Measurements from ENCODE around the gene DVL2. TPM values are rescaled to one million over a fixed set of nuclear protein-coding genes. Genes with fewer than 3 reads are reported as not detected.

Gene DVL2
- total RNA-seq, 2 experiments from 2014 or later = 62.1 to 67.3 TPM

GRCh38 chr17:7226721-7227710 is 7.3 kb downstream of the DVL2 start:
- no peaks in the 10 kb centered on the region for H3K27me3 Mint-ChIP-seq
- H3K36me3 Mint-ChIP-seq = peaks cover 10% of the 10 kb centered on the region
- peaks cover 4% of the 10 kb centered on the region for H3K4me1 Mint-ChIP-seq
- ATAC-seq (ENCODE audit: low read depth) (no peak), DNase-seq (no peak)
- no peak overlapping the region for H3K27ac Mint-ChIP-seq
- H3K9me3 Mint-ChIP-seq = no peaks in the 10 kb centered on the region
- H3K4me3 Mint-ChIP-seq = no peak overlapping the region
- POLR2A ChIA-PET = no interaction called here

DNA sequence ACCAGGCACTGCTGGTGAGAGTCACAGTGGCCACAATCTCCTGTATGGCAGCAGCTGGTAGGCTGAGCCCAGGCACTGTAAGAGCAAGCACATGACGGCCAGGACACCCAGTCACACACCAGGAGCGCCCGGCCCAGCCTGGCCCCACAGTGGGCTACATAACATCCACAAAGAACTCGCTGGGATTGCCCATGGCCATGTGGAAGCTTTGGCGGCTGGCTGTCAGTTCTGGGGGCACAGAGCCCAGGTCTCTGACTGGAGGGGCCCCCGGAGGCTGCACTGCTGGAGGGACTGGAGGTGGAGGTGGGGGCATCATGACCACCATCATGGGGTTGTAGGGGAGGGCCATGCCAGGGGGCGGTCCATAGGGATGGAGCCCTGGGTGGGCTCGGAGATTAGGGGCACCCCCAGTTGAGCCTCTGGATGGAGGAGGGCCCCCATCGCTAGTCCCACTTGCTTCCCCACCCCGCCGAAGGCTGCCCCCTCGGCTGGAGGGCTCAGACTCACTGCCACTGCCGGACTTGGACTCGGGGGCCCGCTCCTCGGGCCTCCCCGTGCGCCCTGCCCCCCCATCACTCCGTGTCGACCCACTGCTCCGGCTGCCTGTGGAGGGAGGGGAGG is 8.5 kb downstream of the DVL2 start:
- ATAC-seq (ENCODE audit: low read depth) (no peak), DNase-seq (no peak)
- Mint-ChIP-seq H3K4me1 (peaks cover 11% of the 10 kb centered on the region), H3K27ac (no peak overlapping the region), H3K4me3 (no peak overlapping the region), H3K9me3 (no peaks in the 10 kb centered on the region), H3K36me3 (peaks cover 11% of the 10 kb centered on the region), H3K27me3 (no peaks in the 10 kb centered on the region)
- POLR2A ChIA-PET = interaction anchor here (8.9 kb wide), 1 partner anchor 12 kb away, joined by 162 read pairs; the partner anchor contains the start of genes DVL2, GABARAP and PHF23

- H3K4me3 Mint-ChIP-seq = no peak overlapping the region
- peaks cover 11% of the 10 kb centered on the region for H3K36me3 Mint-ChIP-seq
- no peak for DNase-seq
- H3K4me1 Mint-ChIP-seq = peaks cover 18% of the 10 kb centered on the region
- H3K27me3 Mint-ChIP-seq = no peaks in the 10 kb centered on the region
- no peak overlapping the region for H3K27ac Mint-ChIP-seq
- POLR2A ChIA-PET = interaction anchor here (0.6 to 8.9 kb wide), 2 partner anchors 13 to 46 kb away, joined by 3 to 162 read pairs; partner anchors contain the start of genes DVL2, GABARAP and PHF23
- ATAC-seq (ENCODE audit: low read depth) = no peak
- H3K9me3 Mint-ChIP-seq = no peaks in the 10 kb centered on the region
Measured at GRCh38 chr17:7224661-7225111, 9.6 kb downstream of the DVL2 start.

- H3K4me3 Mint-ChIP-seq = no peak overlapping the region
- no peaks in the 10 kb centered on the region for H3K27me3 Mint-ChIP-seq
- no peak overlapping the region for H3K27ac Mint-ChIP-seq
- H3K36me3 Mint-ChIP-seq = peaks cover 10% of the 10 kb centered on the region
- DNase-seq (no peak), ATAC-seq (ENCODE audit: low read depth) (no peak)
- POLR2A ChIA-PET = interaction anchor here (8.9 kb wide), 1 partner anchor 13 kb away, joined by 162 read pairs; the partner anchor contains the start of genes DVL2, GABARAP and PHF23
- peaks cover 21% of the 10 kb centered on the region for H3K4me1 Mint-ChIP-seq
- H3K9me3 Mint-ChIP-seq = no peaks in the 10 kb centered on the region
Measured at GRCh38 chr17:7224110-7224509, 10.2 kb downstream of the DVL2 start.

DNA sequence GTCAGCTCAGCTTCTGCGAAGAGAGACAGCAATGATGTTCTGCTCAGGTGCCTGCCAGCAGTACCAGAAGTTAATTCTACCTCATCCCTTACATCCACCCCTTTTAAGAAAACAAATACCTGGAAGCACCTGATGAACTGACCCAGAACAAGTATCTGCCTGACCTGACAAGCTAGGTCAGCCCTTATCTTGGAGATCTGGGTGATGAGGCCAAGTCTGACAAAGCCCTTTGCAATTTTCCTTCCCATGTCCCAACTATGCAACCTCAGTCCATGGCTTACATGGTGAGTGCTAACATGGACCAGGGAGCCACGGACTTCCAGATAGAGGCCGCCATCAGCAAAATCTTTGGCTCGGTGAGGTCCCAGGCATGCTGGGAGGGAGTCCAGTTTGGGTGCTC is 10.9 kb downstream of the DVL2 start:
- Mint-ChIP-seq H3K36me3 (peaks cover 10% of the 10 kb centered on the region), H3K4me3 (no peak overlapping the region), H3K27ac (no peak overlapping the region), H3K27me3 (no peaks in the 10 kb centered on the region), H3K9me3 (no peaks in the 10 kb centered on the region), H3K4me1 (peaks cover 24% of the 10 kb centered on the region)
- POLR2A ChIA-PET = interaction anchor here (8.9 kb wide), 1 partner anchor 14 kb away, joined by 162 read pairs; the partner anchor contains the start of genes DVL2, GABARAP and PHF23
- no peak for ATAC-seq (ENCODE audit: low read depth)
- no peak for DNase-seq

- Mint-ChIP-seq H3K36me3 (peaks cover 6% of the 10 kb centered on the region), H3K4me3 (no peak overlapping the region), H3K27ac (no peak overlapping the region), H3K4me1 (peaks cover 26% of the 10 kb centered on the region), H3K9me3 (no peaks in the 10 kb centered on the region), H3K27me3 (no peaks in the 10 kb centered on the region)
- ATAC-seq (ENCODE audit: low read depth) (no peak), DNase-seq (no peak)
- POLR2A ChIA-PET = interaction anchor here (8.9 kb wide), 1 partner anchor 15 kb away, joined by 162 read pairs; the partner anchor contains the start of genes DVL2, GABARAP and PHF23
Measured at GRCh38 chr17:7222972-7223292, 11.4 kb downstream of the DVL2 start.

DNA sequence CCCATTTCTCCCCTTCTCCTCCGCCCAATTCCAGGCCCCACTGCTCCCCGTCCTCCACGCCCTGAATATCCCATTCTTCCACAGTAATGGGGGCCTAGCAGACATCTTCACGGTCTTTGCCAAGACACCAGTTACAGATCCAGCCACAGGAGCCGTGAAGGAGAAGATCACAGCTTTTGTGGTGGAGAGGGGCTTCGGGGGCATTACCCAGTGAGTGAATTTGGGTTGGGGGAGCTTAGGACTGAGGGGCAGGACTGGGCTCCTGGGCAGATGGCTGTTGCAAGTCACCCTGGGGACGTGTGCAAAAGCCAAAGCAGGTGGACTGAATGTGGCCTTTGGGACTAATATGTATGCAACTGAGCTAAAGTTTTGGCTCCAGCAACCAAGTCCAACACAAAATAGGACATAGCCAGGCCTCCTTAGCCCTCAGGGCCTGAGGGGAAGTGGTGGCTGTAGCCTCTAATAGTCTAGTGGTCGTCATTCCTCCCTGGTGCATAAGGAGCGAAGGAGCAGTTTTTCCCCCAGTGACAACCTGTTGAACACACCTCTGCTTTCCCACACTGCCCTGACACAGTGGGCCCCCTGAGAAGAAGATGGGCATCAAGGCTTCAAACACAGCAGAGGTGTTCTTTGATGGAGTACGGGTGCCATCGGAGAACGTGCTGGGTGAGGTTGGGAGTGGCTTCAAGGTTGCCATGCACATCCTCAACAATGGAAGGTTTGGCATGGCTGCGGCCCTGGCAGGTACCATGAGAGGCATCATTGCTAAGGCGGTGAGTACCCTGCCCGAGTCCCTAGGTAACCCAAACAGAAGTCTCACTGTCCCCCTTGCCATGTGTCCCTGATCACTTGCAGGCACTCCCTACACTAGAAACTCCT is 12.0 kb downstream of the DVL2 start:
- Mint-ChIP-seq H3K4me3 (no peak overlapping the region), H3K4me1 (peaks cover 30% of the 10 kb centered on the region), H3K27ac (peak overlapping the region; percentile 40), H3K36me3 (peaks cover 5% of the 10 kb centered on the region), H3K27me3 (no peaks in the 10 kb centered on the region), H3K9me3 (no peaks in the 10 kb centered on the region)
- POLR2A ChIA-PET = interaction anchor here (8.9 kb wide), 1 partner anchor 15 kb away, joined by 162 read pairs; the partner anchor contains the start of genes DVL2, GABARAP and PHF23
- ATAC-seq (ENCODE audit: low read depth) = no peak
- no peak for DNase-seq

DNA sequence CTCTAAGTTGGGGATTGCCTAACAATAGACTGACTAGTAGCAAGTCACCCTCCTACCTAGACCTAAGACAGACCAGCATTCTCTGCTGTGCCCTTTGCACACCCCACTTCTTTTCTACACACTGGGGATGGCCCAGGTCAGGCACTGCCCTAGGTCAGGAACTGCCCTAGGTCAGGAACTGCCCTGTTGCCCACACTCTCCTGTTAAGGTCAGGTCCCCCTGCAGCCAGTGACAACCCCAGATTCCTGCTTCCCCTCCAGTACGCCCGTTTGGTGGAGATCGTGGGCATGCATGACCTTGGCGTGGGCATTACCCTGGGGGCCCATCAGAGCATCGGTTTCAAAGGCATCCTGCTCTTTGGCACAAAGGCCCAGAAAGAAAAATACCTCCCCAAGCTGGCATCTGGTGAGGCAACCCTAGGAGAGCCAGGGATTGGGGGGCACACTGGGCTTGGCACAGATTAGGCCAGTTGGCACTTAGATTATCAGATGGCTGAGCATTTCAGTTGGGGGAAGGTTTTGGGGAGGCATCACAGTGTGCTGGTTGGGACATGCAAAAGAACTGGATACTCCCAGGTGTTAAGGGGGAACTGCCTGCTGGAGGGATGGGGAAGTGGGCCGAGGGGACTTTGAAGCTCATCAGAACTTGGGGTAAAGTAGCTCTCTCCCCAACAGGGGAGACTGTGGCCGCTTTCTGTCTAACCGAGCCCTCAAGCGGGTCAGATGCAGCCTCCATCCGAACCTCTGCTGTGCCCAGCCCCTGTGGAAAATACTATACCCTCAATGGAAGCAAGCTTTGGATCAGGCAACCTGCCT is 12.8 kb downstream of the DVL2 start:
- POLR2A ChIA-PET = interaction anchor here (0.8 to 8.9 kb wide), 8 partner anchors 16 to 186 kb away, joined by 3 to 162 read pairs (median 5); partner anchors contain the start of genes ACAP1, CTDNEP1, DVL2 and ELP5
- DNase-seq (no peak), ATAC-seq (ENCODE audit: low read depth) (no peak)
- Mint-ChIP-seq H3K36me3 (peaks cover 5% of the 10 kb centered on the region), H3K4me1 (peaks cover 33% of the 10 kb centered on the region), H3K27me3 (no peaks in the 10 kb centered on the region), H3K27ac (peak overlapping the region; percentile 95), H3K4me3 (peak overlapping the region; percentile 97), H3K9me3 (no peaks in the 10 kb centered on the region)

GRCh38 chr17:7220593-7221277 is 13.6 kb downstream of the DVL2 start:
- Mint-ChIP-seq H3K36me3 (peaks cover 5% of the 10 kb centered on the region), H3K4me1 (peaks cover 41% of the 10 kb centered on the region), H3K4me3 (peak overlapping the region; percentile 97), H3K27ac (peak overlapping the region; percentile 95), H3K27me3 (no peaks in the 10 kb centered on the region), H3K9me3 (no peaks in the 10 kb centered on the region)
- POLR2A ChIA-PET = interaction anchor here (0.8 to 8.9 kb wide), 8 partner anchors 16 to 185 kb away, joined by 3 to 162 read pairs (median 5); partner anchors contain the start of genes ACAP1, CTDNEP1, DVL2 and ELP5
- peak; percentile 71 for DNase-seq
- peak; percentile 54 for ATAC-seq (ENCODE audit: low read depth)

GRCh38 chr17:7219812-7220592 is 14.3 kb downstream of the DVL2 start, which contains the start of the genes ACADVL and DLG4:
ACADVL (plus strand) TSS chr17:7219938; CDS start chr17:7219985, 47 bp downstream.
DLG4 (minus strand) TSS chr17:7219836.
- no peaks in the 10 kb centered on the region for H3K9me3 Mint-ChIP-seq
- H3K4me1 Mint-ChIP-seq = peaks cover 42% of the 10 kb centered on the region
- peak; percentile 74 for ATAC-seq (ENCODE audit: low read depth)
- peak; percentile 82 for DNase-seq
- H3K36me3 Mint-ChIP-seq = peaks cover 3% of the 10 kb centered on the region
- peak within 1 kb of the TSS; percentile 97 for H3K4me3 Mint-ChIP-seq
- POLR2A ChIA-PET = interaction anchor here (0.6 to 8.9 kb wide), 13 partner anchors 10 to 185 kb away, joined by 3 to 162 read pairs (median 3); partner anchors contain the start of genes ACAP1, CTDNEP1, DVL2 and ELP5
- H3K27ac Mint-ChIP-seq = peak within 1 kb of the TSS; percentile 95
- H3K27me3 Mint-ChIP-seq = no peaks in the 10 kb centered on the region
